HEK293T (cell line): ENCODE data around the gene HDLBP.

Source experiments
- CTCF ChIA-PET: fragments of 350-600 bp; formaldehyde crosslinking; extraction: SDS; loops from one replicate; lab custom pipeline; 2021; ENCODE audit warnings: antibody characterized with exemption, inconsistent platforms; lab: Yijun Ruan, JAX
- POLR2A ChIA-PET: fragments of 350-600 bp; formaldehyde crosslinking; extraction: SDS; loops from one replicate; lab custom pipeline; 2020; ENCODE audit warnings: antibody characterized with exemption, inconsistent platforms; lab: Yijun Ruan, JAX
- DNase-seq: peaks from one replicate; pipeline ENCODE4 v3.0.0; 2012; ENCODE audit warnings: mixed read lengths; ENCODE audit errors: extremely low spot score
- ARNT ChIP-seq: fragments of 450-650 bp; IDR thresholded peaks from 2 replicates; pipeline ENCODE4 v1.6.1; 2017; ENCODE audit warnings: mild to moderate bottlenecking
- BHLHE40 ChIP-seq: fragments of 450-650 bp; IDR thresholded peaks from 2 replicates; pipeline ENCODE4 v1.6.1; 2016; ENCODE audit warnings: mild to moderate bottlenecking, moderate library complexity, borderline replicate concordance
- CTBP1 ChIP-seq: fragments of 450-650 bp; IDR thresholded peaks from 2 replicates; pipeline ENCODE4 v1.6.1; 2016; ENCODE audit warnings: borderline replicate concordance
- ELF4 ChIP-seq: fragments of 450-650 bp; IDR thresholded peaks from 2 replicates; pipeline ENCODE4 v1.6.1; 2017; ENCODE audit warnings: antibody characterized with exemption
- FOXA1 ChIP-seq: fragments of 450-650 bp; IDR thresholded peaks from 2 replicates; pipeline ENCODE4 v1.6.1; 2016; ENCODE audit warnings: mild to moderate bottlenecking
- FOXK2 ChIP-seq: fragments of 450-650 bp; IDR thresholded peaks from 2 replicates; pipeline ENCODE4 v1.6.1; 2016; ENCODE audit warnings: mild to moderate bottlenecking
- FOXM1 ChIP-seq: fragments of 450-650 bp; IDR thresholded peaks from 2 replicates; pipeline ENCODE4 v1.6.1; 2017; ENCODE audit warnings: mild to moderate bottlenecking, borderline replicate concordance
- HDGF ChIP-seq: fragments of 450-650 bp; IDR thresholded peaks from 2 replicates; pipeline ENCODE4 v1.6.1; 2017; ENCODE audit warnings: antibody characterized with exemption, borderline replicate concordance
- L3MBTL2 ChIP-seq: fragments of 450-650 bp; conservative IDR thresholded peaks from 2 replicates; pipeline ENCODE4 v1.6.1; 2016; ENCODE audit warnings: mild to moderate bottlenecking
- LEF1 ChIP-seq: fragments of 450-650 bp; IDR thresholded peaks from 2 replicates; pipeline ENCODE4 v1.6.1; 2017; ENCODE audit warnings: mild to moderate bottlenecking, borderline replicate concordance
- NFRKB ChIP-seq: fragments of 450-650 bp; IDR thresholded peaks from 2 replicates; pipeline ENCODE4 v1.6.1; 2016; ENCODE audit warnings: mild to moderate bottlenecking, moderate library complexity
- SP1 ChIP-seq: fragments of 450-650 bp; IDR thresholded peaks from 2 replicates; pipeline ENCODE4 v1.6.1; 2017
- SUZ12 ChIP-seq: fragments of 450-650 bp; IDR thresholded peaks from 2 replicates; pipeline ENCODE4 v1.6.1; 2016; ENCODE audit warnings: mild to moderate bottlenecking
- TARDBP ChIP-seq: fragments of 450-650 bp; IDR thresholded peaks from 2 replicates; pipeline ENCODE4 v1.6.1; 2016
- ZNF384 ChIP-seq: fragments of 450-650 bp; IDR thresholded peaks from 2 replicates; pipeline ENCODE4 v1.6.1; 2016
- TF ChIP-seq, protein P1 (sequence below): fragments of 450-650 bp; IDR thresholded peaks from 2 replicates; pipeline ENCODE4 v1.6.1; 2016

The HDLBP gene

DNA sequence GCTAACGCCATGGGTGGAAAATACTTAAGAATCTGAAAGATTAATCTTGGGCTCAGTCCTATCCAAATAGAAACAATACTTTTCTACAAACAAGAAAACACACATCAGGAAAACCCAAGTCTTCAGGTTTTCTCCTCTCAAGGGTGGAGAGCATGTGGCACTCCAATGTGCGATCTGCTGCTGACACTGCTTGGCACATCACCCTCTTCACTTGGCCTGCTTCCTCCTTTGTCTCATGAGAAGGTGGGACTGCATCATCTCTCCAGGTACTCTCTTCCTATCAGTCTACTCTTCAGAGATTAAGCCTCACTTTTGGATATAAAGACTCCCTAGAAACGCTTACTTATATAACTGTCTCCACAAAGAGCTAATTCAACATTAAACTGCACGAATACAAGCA lies 26.4 kb downstream of the HDLBP start:
- DNase-seq, result no peak
- ChIA-PET POLR2A (no interaction called here), CTCF (no interaction called here)
- no peak for TF ChIP-seq ARNT
- TF ChIP-seq FOXK2, result no peak
- no peak for TF ChIP-seq HDGF
- no peak for TF ChIP-seq ELF4
- no peak for TF ChIP-seq LEF1

DNA sequence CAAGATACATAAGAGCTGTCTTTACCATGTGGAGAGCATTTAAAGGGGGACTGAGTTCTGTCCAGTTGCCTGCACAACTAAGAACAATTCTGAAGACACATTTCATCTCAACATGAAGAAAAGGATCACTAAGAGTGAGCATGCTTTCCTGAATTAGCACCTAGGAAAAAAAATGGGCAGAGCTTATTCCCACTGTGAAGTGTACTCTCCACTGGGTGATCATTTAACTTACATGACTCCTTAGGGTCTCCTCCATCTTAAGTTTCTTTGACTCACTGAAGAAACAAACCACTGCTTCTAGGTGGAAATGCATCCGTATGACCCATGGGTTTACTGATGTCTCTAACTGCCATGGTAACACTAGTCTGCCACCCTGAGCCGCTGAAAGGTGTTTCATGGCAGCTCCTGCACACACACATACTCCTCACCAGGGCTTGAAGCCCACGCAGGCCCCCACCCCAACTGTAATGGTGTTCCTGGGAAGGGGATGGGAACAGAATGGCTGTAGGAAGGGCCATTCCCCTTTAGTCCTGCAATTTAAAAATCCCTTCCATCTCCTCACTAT lies 27.1 kb downstream of the HDLBP start:
- POLR2A ChIA-PET, result no interaction called here
- no peak for TF ChIP-seq SP1
- no peak for TF ChIP-seq ARNT
- TF ChIP-seq HDGF, result no peak
- TF ChIP-seq LEF1, result no peak
- TF ChIP-seq TARDBP, result no peak
- no peak for TF ChIP-seq ELF4
- TF ChIP-seq CTBP1, result no peak
- no peak for TF ChIP-seq NFRKB
- TF ChIP-seq, protein P1, sequence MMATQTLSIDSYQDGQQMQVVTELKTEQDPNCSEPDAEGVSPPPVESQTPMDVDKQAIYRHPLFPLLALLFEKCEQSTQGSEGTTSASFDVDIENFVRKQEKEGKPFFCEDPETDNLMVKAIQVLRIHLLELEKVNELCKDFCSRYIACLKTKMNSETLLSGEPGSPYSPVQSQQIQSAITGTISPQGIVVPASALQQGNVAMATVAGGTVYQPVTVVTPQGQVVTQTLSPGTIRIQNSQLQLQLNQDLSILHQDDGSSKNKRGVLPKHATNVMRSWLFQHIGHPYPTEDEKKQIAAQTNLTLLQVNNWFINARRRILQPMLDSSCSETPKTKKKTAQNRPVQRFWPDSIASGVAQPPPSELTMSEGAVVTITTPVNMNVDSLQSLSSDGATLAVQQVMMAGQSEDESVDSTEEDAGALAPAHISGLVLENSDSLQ, result no peak
- no peak for DNase-seq
- CTCF ChIA-PET, result no interaction called here

DNA sequence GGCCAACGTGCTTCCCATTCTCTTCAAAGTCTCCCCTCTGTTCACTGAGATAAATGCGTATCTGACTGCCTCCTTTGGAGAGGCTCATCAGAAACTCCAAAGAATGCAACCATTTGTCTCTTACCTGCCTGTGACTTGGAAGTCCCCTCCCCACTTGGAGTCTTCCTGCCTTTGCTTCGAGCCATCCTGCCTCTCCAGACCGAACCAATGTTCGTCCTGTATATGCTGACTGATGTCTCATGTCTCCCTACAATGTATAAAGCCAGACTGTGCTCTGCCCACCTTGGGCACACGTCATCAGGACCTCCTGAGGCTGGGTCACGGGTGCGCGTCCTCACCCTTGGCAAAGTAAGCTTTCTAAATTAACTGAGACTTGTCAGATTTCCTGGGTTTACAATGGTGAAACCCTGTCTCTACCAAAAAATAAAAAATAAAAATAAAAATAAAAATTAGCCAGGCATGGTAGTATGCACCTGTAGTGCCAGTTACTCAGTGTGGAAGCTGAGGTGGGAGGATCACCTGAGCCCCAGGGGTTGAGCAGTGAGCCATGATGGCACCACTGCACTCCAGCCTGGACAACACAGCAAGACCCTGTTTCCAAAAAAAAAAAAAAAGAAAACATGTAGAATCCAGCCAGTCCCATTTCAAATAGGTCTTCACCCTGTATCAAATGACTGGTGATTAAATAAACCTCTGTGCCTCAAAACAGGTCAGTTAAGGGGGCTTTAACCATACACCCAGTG lies 29.0 kb downstream of the HDLBP start:
- ChIA-PET CTCF (no interaction called here), POLR2A (no interaction called here)
- DNase-seq, result no peak
- TF ChIP-seq FOXK2 (no peak), HDGF (no peak), TARDBP (no peak), SUZ12 (no peak), L3MBTL2 (no peak), CTBP1 (no peak), FOXM1 (no peak)
- TF ChIP-seq, protein P1, result no peak

DNA sequence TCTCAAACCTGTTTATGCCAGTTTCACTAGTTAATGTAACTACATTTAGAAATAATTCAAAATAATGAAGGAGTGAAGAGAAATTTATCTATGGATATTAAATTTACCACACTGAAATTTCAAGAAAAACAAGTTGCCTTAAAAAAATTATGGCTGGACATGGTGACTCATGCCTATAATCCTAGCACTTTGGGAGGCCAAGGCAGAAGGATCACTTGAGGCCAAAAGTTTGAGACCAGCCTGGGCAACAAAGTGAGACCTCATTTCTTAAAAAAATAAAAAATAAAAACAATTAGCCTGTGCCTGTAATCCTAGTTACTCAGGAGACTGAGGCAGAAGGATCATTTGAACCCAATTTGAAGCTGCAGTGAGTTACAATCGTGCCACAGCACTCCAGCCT lies 29.9 kb downstream of the HDLBP start:
- ChIA-PET CTCF (no interaction called here), POLR2A (no interaction called here)
- no peak for DNase-seq
- TF ChIP-seq ELF4 (no peak), LEF1 (no peak), NFRKB (no peak), FOXM1 (no peak), CTBP1 (no peak), SUZ12 (no peak), BHLHE40 (no peak), SP1 (no peak), ZNF384 (no peak), FOXK2 (no peak), L3MBTL2 (no peak), HDGF (no peak)
- TF ChIP-seq, protein P1, result no peak

DNA sequence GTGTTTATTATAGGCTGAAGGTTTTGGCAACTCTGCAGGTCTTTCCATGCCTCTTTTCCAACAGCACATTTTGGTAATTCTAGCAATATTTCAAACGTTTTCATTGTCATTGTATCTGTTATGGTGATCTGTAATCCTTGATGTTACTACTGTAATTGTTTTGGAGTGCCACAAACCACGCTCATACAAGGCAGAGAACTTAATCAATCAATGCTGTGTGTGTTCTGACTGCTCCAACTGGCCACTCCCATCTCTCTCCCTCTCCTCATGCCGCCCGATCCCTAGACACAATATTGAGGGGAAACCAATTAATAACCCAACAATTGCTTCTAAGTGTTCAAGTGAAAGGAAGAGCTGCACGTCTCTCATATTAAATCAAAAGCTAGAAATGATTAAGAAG lies 32.9 kb downstream of the HDLBP start:
- ChIA-PET CTCF (no interaction called here), POLR2A (no interaction called here)
- DNase-seq, result no peak
- TF ChIP-seq, protein P1, result 0 out of 2 replicates have a peak, but pooled peaks have one; percentile 20
- no peak for TF ChIP-seq LEF1
- no peak for TF ChIP-seq BHLHE40

DNA sequence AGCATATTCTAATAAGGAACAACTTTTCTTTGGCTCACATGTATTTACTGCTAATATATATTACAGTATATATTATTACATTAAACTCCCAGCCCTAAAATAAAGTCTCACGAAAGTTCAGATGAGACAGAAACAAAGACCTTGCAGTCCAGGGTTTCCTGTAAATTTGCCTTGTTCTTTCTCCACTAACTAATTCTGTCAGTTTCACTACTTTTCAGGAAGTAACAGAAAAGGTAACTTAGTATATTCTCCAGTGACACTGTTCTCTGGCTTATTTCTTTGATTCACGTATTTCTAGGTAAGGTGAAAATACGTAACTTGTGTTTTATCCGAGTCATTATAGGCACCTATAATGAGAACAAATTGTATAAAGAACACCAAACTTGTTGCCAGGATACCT lies 35.2 kb downstream of the HDLBP start:
- no peak for DNase-seq
- ChIA-PET CTCF (interaction anchor here (0.6 kb wide), 1 partner anchor 20 kb away, joined by 4 read pairs; no protein-coding TSS in a partner anchor), POLR2A (interaction anchor here (1.4 kb wide), 1 partner anchor 35 kb away, joined by 7 read pairs; the partner anchor contains the start of genes HDLBP and SEPTIN2)
- TF ChIP-seq HDGF (no peak), ELF4 (no peak), SUZ12 (no peak), FOXK2 (no peak), ZNF384 (no peak), L3MBTL2 (no peak), ARNT (no peak), CTBP1 (no peak), SP1 (no peak), BHLHE40 (no peak), FOXM1 (no peak), LEF1 (no peak), FOXA1 (no peak), TARDBP (no peak), NFRKB (no peak)
- TF ChIP-seq, protein P1, result no peak
